HG03565 (cell line): Measurements from ENCODE around the gene ADORA2A.

ENCODE experiments used
- ATAC-seq: cut with Tn5 transposase; IDR thresholded peaks from one replicate; pipeline ENCODE4 v1.9.1; 2021; ENCODE audit warnings: mild to moderate bottlenecking, moderate library complexity; ENCODE audit not compliant: unreplicated experiment

Gene ADORA2A

GRCh38 chr22:24445481-24446259 lies 18.3 kb downstream of the ADORA2A start:
- ATAC-seq: no peak

- ATAC-seq: no peak
Measured at GRCh38 chr22:24446260-24446611, 18.8 kb downstream of the ADORA2A start.

- ATAC-seq: no peak
Measured at GRCh38 chr22:24450610-24451009, 23.2 kb downstream of the ADORA2A start.

GRCh38 chr22:24451162-24451561 lies 23.8 kb downstream of the ADORA2A start:
- ATAC-seq: no peak

GRCh38 chr22:24453853-24454252 lies 26.5 kb downstream of the ADORA2A start:
- no peak for ATAC-seq

GRCh38 chr22:24455039-24455438 lies 27.6 kb downstream of the ADORA2A start:
- no peak for ATAC-seq

GRCh38 chr22:24455751-24456426 lies 28.5 kb downstream of the ADORA2A start:
- no peak for ATAC-seq

GRCh38 chr22:24457894-24458420 lies 30.6 kb downstream of the ADORA2A start:
- ATAC-seq: no peak

- no peak for ATAC-seq
Measured at GRCh38 chr22:24459911-24460310, 32.5 kb downstream of the ADORA2A start.

- no peak for ATAC-seq
Measured at GRCh38 chr22:24460418-24461089, 33.2 kb downstream of the ADORA2A start.

GRCh38 chr22:24463071-24463760 lies 35.8 kb downstream of the ADORA2A start:
- ATAC-seq: no peak

GRCh38 chr22:24465566-24465965 lies 38.2 kb downstream of the ADORA2A start:
- ATAC-seq: no peak

GRCh38 chr22:24465975-24466374 lies 38.6 kb downstream of the ADORA2A start:
- no peak for ATAC-seq

- no peak for ATAC-seq
Measured at GRCh38 chr22:24466716-24467328, 39.4 kb downstream of the ADORA2A start.

GRCh38 chr22:24467340-24467739 lies 39.9 kb downstream of the ADORA2A start:
- ATAC-seq: no peak

GRCh38 chr22:24471570-24471969 lies 44.2 kb downstream of the ADORA2A start:
- no peak for ATAC-seq

GRCh38 chr22:24473284-24473683 lies 45.9 kb downstream of the ADORA2A start:
- no peak for ATAC-seq

- ATAC-seq: no peak
Measured at GRCh38 chr22:24474221-24474620, 46.8 kb downstream of the ADORA2A start.

GRCh38 chr22:24474649-24475255 lies 47.4 kb downstream of the ADORA2A start:
- no peak for ATAC-seq

GRCh38 chr22:24481641-24482040 lies 54.2 kb downstream of the ADORA2A start:
- ATAC-seq: no peak
